HG03159 (cell line): ENCODE measurements around the gene IL1RN.

Experiments
- ATAC-seq: cut with Tn5 transposase; IDR thresholded peaks from one replicate; pipeline ENCODE4 v1.9.1; 2021; ENCODE audit warnings: mild to moderate bottlenecking, moderate library complexity; ENCODE audit not compliant: unreplicated experiment

Gene IL1RN

GRCh38 chr2:113124984-113125855, 2.2 kb upstream of the IL1RN start:
- ATAC-seq, result no peak

- no peak for ATAC-seq
Observed at GRCh38 chr2:113127646-113128570, 510 bp downstream of the IL1RN start.

- no peak for ATAC-seq
Observed at GRCh38 chr2:113129519-113130078, 2.2 kb downstream of the IL1RN start.

- no peak for ATAC-seq
Observed at GRCh38 chr2:113131352-113132185, 4.2 kb downstream of the IL1RN start.

- ATAC-seq, result no peak
Observed at GRCh38 chr2:113132414-113133021, 5.1 kb downstream of the IL1RN start.

GRCh38 chr2:113133704-113134598, 6.6 kb downstream of the IL1RN start:
- no peak for ATAC-seq

GRCh38 chr2:113134717-113135116, 7.3 kb downstream of the IL1RN start:
- no peak for ATAC-seq

GRCh38 chr2:113135317-113135716, 7.9 kb downstream of the IL1RN start:
- no peak for ATAC-seq

- no peak for ATAC-seq
Observed at GRCh38 chr2:113136828-113137775, 9.7 kb downstream of the IL1RN start.

GRCh38 chr2:113137827-113138226, 10.4 kb downstream of the IL1RN start:
- ATAC-seq, result no peak

GRCh38 chr2:113138428-113139322, 11.3 kb downstream of the IL1RN start:
- ATAC-seq, result no peak

- no peak for ATAC-seq
Observed at GRCh38 chr2:113141451-113141850, 14.1 kb downstream of the IL1RN start.

GRCh38 chr2:113142290-113142689, 14.9 kb downstream of the IL1RN start:
- ATAC-seq, result no peak

GRCh38 chr2:113144259-113144658, 16.9 kb downstream of the IL1RN start:
- no peak for ATAC-seq

- ATAC-seq, result no peak
Observed at GRCh38 chr2:113148606-113149552, 21.5 kb downstream of the IL1RN start.
